GM12875 (cell line): ENCODE measurements around the gene BTBD1.

ENCODE experiments used
- H3K4me3 ChIP-seq: one replicate; pipeline ENCODE4 v1.5.1; 2011; ENCODE audit warnings: low read depth, low read length, control low read depth
- TF ChIP-seq, protein P1 (sequence below): IDR thresholded peaks from 2 replicates; pipeline ENCODE4 v1.5.1; 2011; ENCODE audit warnings: low read depth, mild to moderate bottlenecking, control low read depth, inconsistent platforms, low read length, moderate library complexity, borderline replicate concordance; ENCODE audit not compliant: insufficient read depth

BTBD1 gene

DNA sequence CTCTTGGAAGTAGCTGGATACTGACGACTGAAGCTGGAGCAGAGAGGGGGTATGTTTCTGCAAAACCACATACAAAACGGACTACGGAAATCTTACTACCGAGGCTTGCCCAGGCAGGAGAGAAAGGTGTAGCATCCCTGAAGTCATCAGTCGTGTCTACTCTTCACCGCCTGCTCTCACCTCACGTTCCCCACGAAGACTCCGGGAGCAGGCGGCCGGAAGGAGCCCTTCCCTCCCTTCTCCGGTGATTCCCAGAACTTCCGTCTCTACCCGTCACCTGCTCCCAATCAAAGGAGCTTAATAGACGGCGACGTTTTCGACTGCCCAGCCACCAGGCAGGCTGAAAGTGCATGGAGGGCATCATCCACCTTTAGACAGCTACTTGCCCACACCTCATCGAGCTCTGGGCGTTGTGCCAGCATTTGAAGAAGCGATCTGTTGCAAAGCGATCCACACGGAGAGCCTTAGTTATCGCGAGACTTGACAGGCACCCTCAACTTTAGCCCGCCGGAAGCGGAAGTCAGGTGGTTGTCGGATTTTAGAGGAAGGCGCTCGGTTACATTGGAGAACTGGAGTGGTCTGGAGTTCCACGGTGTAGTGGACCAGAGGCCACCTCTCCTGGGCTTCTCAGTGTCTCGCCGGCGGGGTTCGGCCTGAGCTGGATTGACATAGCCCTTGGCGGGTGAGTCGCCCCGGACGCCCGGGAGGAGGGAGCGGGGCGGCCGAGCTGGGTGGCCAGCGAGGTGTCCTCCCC lies 81.2 kb downstream of the BTBD1 start, which contains the start of gene RAMAC:
Gene RAMAC, plus strand, starts transcription at position 523 of the 754 bp plus-strand sequence. CDS start 2,809 bp downstream, outside the sequence.
- H3K4me3 ChIP-seq, result peak within 1 kb of the TSS; percentile 74
- TF ChIP-seq, protein P1, sequence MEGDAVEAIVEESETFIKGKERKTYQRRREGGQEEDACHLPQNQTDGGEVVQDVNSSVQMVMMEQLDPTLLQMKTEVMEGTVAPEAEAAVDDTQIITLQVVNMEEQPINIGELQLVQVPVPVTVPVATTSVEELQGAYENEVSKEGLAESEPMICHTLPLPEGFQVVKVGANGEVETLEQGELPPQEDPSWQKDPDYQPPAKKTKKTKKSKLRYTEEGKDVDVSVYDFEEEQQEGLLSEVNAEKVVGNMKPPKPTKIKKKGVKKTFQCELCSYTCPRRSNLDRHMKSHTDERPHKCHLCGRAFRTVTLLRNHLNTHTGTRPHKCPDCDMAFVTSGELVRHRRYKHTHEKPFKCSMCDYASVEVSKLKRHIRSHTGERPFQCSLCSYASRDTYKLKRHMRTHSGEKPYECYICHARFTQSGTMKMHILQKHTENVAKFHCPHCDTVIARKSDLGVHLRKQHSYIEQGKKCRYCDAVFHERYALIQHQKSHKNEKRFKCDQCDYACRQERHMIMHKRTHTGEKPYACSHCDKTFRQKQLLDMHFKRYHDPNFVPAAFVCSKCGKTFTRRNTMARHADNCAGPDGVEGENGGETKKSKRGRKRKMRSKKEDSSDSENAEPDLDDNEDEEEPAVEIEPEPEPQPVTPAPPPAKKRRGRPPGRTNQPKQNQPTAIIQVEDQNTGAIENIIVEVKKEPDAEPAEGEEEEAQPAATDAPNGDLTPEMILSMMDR, result no peak

- H3K4me3 ChIP-seq, result no peak overlapping the region
- TF ChIP-seq, protein P1, result no peak
Measured at GRCh38 chr15:82980981-82981380, 86.1 kb downstream of the BTBD1 start.

DNA sequence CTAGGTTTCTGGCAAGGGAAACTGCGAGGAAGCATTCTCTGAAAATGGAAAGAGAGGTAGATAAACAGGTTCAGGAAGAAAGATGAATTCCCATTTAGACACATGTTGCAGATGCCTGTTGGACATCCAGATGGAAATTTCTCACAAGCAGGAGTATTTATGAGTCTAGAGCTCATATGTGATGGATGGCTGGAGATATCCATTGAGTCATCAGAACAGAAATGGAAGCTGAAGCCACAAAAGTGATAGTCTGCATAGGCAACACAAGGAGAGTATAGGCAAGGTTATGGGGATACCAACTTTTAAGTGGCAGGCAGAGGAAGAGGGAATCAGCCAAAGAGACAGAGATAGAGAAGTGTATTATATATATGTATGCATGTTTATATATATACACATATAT lies 87.3 kb downstream of the BTBD1 start:
- no peak overlapping the region for H3K4me3 ChIP-seq
- TF ChIP-seq, protein P1, result no peak

GRCh38 chr15:82978438-82978837 lies 88.6 kb downstream of the BTBD1 start:
- no peak overlapping the region for H3K4me3 ChIP-seq
- TF ChIP-seq, protein P1, result no peak

GRCh38 chr15:82977076-82977475 lies 90.0 kb downstream of the BTBD1 start:
- TF ChIP-seq, protein P1, result no peak
- H3K4me3 ChIP-seq, result no peak overlapping the region

DNA sequence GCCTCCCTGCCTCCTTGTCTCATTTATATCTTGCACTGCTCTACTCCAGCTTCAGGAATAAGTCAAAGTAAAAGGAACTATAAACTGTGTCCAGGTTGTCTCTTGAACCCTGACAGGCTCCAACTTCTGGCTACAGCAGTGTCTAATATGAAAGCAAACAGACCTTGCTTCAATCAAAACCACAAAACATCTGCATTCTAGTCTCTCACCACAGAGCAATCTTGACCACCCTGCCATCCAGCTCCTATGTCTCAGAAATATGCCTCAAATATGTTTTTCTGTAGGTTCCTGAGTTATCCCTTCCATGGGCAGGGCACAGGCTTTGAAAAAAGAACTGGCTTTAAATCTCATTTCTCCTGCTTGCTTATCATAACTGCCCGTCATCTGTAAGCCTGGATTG lies 94.1 kb downstream of the BTBD1 start:
- H3K4me3 ChIP-seq, result no peak overlapping the region
- TF ChIP-seq, protein P1, result no peak
